SK-N-SH (cell line): ENCODE measurements around the gene PLXND1.

Source experiments
- CTCF ChIP-seq: fragments of 200-600 bp; sonication (generic); IDR thresholded peaks from 2 replicates; pipeline ENCODE4 v1.6.1; 2017; ENCODE audit warnings: antibody characterized with exemption, mild to moderate bottlenecking, moderate library complexity
- EP300 ChIP-seq, 2 experiments: IDR thresholded peaks; 2 replicates each; pipeline versions ENCODE4 v1.4.0 to v1.6.1; 2012; ENCODE audit warnings: borderline replicate concordance in 1 of 2, low read depth in 1 of 2, low read length in 1 of 2
- EZH2phosphoT487 ChIP-seq: fragments of 200-600 bp; sonication (generic); IDR thresholded peaks from 2 replicates; pipeline ENCODE4 v1.6.1; 2017; ENCODE audit warnings: low read depth, mixed run types, mild to moderate bottlenecking, antibody characterized with exemption, moderate library complexity, borderline replicate concordance
- FOXM1 ChIP-seq: IDR thresholded peaks from 2 replicates; pipeline ENCODE4 v1.4.0; 2012; ENCODE audit warnings: low read depth, mild to moderate bottlenecking
- GABPA ChIP-seq: IDR thresholded peaks from 2 replicates; pipeline ENCODE4 v1.4.0; 2012; ENCODE audit warnings: low read depth, mild to moderate bottlenecking
- JUND ChIP-seq: IDR thresholded peaks from 2 replicates; pipeline ENCODE4 v1.4.0; 2012
- NRF1 ChIP-seq: IDR thresholded peaks from 2 replicates; pipeline ENCODE4 v1.6.1; 2012; ENCODE audit warnings: low read depth, mild to moderate bottlenecking, low read length
- POLR2AphosphoS5 ChIP-seq: IDR thresholded peaks from 2 replicates; pipeline ENCODE4 v1.6.1; 2012; ENCODE audit warnings: low read depth, low read length
- REST ChIP-seq: IDR thresholded peaks from 2 replicates; pipeline ENCODE4 v1.6.1; 2012; ENCODE audit warnings: mild to moderate bottlenecking, low read depth, low read length, moderate library complexity
- RFX5 ChIP-seq: IDR thresholded peaks from 2 replicates; pipeline ENCODE4 v1.6.1; 2012; ENCODE audit warnings: mild to moderate bottlenecking, improper control_type of control experiment, low read length
- SMC3 ChIP-seq: IDR thresholded peaks from 2 replicates; pipeline ENCODE4 v1.6.1; 2012; ENCODE audit warnings: low read depth, low read length, improper control_type of control experiment
- TEAD4 ChIP-seq: IDR thresholded peaks from 2 replicates; pipeline ENCODE4 v1.4.0; 2012; ENCODE audit warnings: mild to moderate bottlenecking, borderline replicate concordance; ENCODE audit not compliant: insufficient read depth
- USF2 ChIP-seq: fragments of 150-350 bp; IDR thresholded peaks from 2 replicates; pipeline ENCODE4 v1.6.1; 2017; ENCODE audit warnings: antibody characterized with exemption, low read length, low read depth, borderline replicate concordance
- YY1 ChIP-seq: IDR thresholded peaks from 2 replicates; pipeline ENCODE4 v1.4.0; 2012; ENCODE audit warnings: low read depth, mild to moderate bottlenecking

- TF ChIP-seq POLR2AphosphoS5 (no peak), YY1 (no peak), JUND (no peak), USF2 (no peak), REST (no peak), CTCF (no peak), FOXM1 (no peak), SMC3 (no peak), EZH2phosphoT487 (no peak), EP300 (IDR thresholded peaks at IDR 0.05; ENCODE audit: borderline replicate concordance in 1 of 2, low read depth in 1 of 2, low read length in 1 of 2) (no peak), RFX5 (no peak), GABPA (no peak), NRF1 (no peak), TEAD4 (no peak)
Measured at GRCh38 chr3:129624347-129625071, 18.0 kb upstream of the PLXND1 start.
